Neutrophil (primary cell): ENCODE measurements around the gene PRICKLE3.

ENCODE experiments used
- H3K27ac ChIP-seq: fragments of 200-600 bp; sonication (generic); 2 replicates; pipeline ENCODE4 v1.5.1; 2016; ENCODE audit warnings: mild to moderate bottlenecking, moderate library complexity
- H3K27me3 ChIP-seq: fragments of 200-600 bp; sonication (generic); 2 replicates; pipeline ENCODE4 v1.6.0; 2016; ENCODE audit warnings: mild to moderate bottlenecking
- H3K36me3 ChIP-seq: fragments of 200-600 bp; sonication (generic); 2 replicates; pipeline ENCODE4 v1.5.1; 2017
- H3K4me1 ChIP-seq, 2 experiments: fragments of 200-600 bp in 1 of 2; sonication (generic) in 1 of 2; 1 replicate in 1 of 2; 2 replicates in 1 of 2; pipeline versions ENCODE4 v1.5.1 to v1.6.1; 2013 to 2016; ENCODE audit warnings: low read depth in 1 of 2, low read length in 1 of 2, mild to moderate bottlenecking in 1 of 2, moderate library complexity in 1 of 2; ENCODE audit not compliant: control insufficient read depth in 1 of 2, insufficient read depth in 1 of 2
- H3K4me3 ChIP-seq, 2 experiments: fragments of 200-600 bp in 1 of 2; sonication (generic) in 1 of 2; 1 replicate in 1 of 2; 2 replicates in 1 of 2; pipeline ENCODE4 v1.5.1; 2013 to 2016; ENCODE audit warnings: low read depth in 1 of 2, low read length in 1 of 2, mild to moderate bottlenecking in 1 of 2, moderate library complexity in 1 of 2
- H3K9me3 ChIP-seq: fragments of 200-600 bp; sonication (generic); 2 replicates; pipeline ENCODE4 v1.5.1; 2016
- CTCF ChIP-seq: fragments of 200-600 bp; sonication (generic); IDR thresholded peaks from 2 replicates; pipeline ENCODE4 v1.5.1; 2016; ENCODE audit warnings: antibody characterized with exemption

PRICKLE3 gene

GRCh38 chrX:49179358-49179757 is 6.8 kb downstream of the PRICKLE3 start:
- TF ChIP-seq CTCF = no peak
- Histone ChIP-seq H3K9me3 (no peaks in the 10 kb centered on the region), H3K4me3 (no peak overlapping the region), H3K36me3 (peaks cover 50% of the 10 kb centered on the region), H3K4me1 (peaks cover 28 to 34% of the 10 kb centered on the region in 2 experiments), H3K27ac (no peak overlapping the region), H3K27me3 (no peaks in the 10 kb centered on the region)

- Histone ChIP-seq H3K9me3 (no peaks in the 10 kb centered on the region), H3K4me3 (no peak overlapping the region), H3K4me1 (peaks cover 31 to 42% of the 10 kb centered on the region in 2 experiments), H3K27me3 (no peaks in the 10 kb centered on the region), H3K36me3 (peaks cover 58% of the 10 kb centered on the region), H3K27ac (peak overlapping the region; percentile 94)
- TF ChIP-seq CTCF = no peak
Observed at GRCh38 chrX:49178537-49178936, 7.6 kb downstream of the PRICKLE3 start.

- H3K4me3 ChIP-seq = no peak overlapping the region
- TF ChIP-seq CTCF = no peak
- peaks cover 61% of the 10 kb centered on the region for H3K36me3 ChIP-seq
Observed at GRCh38 chrX:49177873-49178480, 8.2 kb downstream of the PRICKLE3 start.

GRCh38 chrX:49177338-49177833 is 8.8 kb downstream of the PRICKLE3 start:
- TF ChIP-seq CTCF = peak; percentile 46
- peaks cover 58% of the 10 kb centered on the region for H3K36me3 ChIP-seq
- peaks cover 41 to 52% of the 10 kb centered on the region in 2 experiments for H3K4me1 ChIP-seq
- no peaks in the 10 kb centered on the region for H3K27me3 ChIP-seq
- no peaks in the 10 kb centered on the region for H3K9me3 ChIP-seq
- H3K27ac ChIP-seq = peak overlapping the region; percentile 94
- peak overlapping the region; percentile 43 to 44 for H3K4me3 ChIP-seq

More at GRCh38 chrX:49177873-49178480, 8.2 kb downstream of the PRICKLE3 start:
- no peaks in the 10 kb centered on the region for H3K27me3 ChIP-seq
- no peaks in the 10 kb centered on the region for H3K9me3 ChIP-seq
- H3K27ac ChIP-seq = peak overlapping the region; percentile 94
- peaks cover 37 to 48% of the 10 kb centered on the region in 2 experiments for H3K4me1 ChIP-seq

GRCh38 chrX:49176421-49177326 is 9.5 kb downstream of the PRICKLE3 start:
- H3K4me3 ChIP-seq = peak overlapping the region; percentile 43 to 44
- H3K36me3 ChIP-seq = peaks cover 53% of the 10 kb centered on the region
- peak overlapping the region; percentile 94 for H3K27ac ChIP-seq

More at GRCh38 chrX:49176421-49177326, 9.5 kb downstream of the PRICKLE3 start:
- Histone ChIP-seq H3K4me1 (peaks cover 41 to 52% of the 10 kb centered on the region in 2 experiments), H3K9me3 (no peaks in the 10 kb centered on the region), H3K27me3 (no peaks in the 10 kb centered on the region)
- no peak for TF ChIP-seq CTCF
